ENCODE measurements around the gene LSS.

DNA sequence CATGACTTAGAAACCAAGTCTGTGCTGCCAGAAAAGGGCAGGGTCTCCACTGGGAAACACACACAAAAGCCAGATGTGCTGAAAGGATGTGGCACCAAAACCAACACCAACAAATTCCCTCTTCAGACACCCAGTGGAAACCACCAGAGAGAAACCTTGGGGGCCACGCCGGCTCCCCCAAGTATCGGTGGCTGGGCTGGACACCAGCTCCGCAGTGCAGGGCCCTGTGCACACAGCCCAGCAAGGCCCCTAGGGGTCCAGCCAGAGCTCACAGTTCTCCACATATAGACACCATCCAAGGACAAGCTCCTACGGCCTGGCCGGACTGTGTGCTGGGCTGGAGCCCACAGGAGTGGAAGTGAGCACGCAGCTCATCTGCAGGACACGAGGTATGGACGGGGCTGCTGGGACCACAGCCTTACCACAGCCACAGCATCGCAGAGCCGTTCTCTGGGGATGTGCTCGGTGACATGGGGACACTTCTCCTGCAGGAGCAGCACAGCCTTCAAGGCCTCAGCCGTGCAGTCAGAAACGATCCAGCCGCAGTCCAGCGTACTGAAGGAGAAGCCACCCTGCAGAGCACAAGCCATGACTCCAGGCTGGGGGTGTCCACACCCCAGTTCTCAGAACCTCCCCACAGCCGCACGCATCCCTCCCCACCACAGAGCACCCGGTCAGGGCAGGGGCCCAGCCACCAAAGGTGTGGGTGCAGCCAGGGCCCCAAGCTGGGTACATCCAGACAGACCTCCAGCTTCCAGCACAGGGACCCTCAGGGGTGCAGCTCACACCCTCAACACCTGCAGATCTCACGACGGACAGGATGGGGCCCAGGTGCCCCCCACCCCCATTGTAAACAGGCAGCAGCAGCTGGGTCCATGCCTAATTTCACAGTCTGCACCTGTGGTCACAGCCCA is 21.3 kb downstream of the LSS start:
- TF ChIP-seq, protein P1, sequence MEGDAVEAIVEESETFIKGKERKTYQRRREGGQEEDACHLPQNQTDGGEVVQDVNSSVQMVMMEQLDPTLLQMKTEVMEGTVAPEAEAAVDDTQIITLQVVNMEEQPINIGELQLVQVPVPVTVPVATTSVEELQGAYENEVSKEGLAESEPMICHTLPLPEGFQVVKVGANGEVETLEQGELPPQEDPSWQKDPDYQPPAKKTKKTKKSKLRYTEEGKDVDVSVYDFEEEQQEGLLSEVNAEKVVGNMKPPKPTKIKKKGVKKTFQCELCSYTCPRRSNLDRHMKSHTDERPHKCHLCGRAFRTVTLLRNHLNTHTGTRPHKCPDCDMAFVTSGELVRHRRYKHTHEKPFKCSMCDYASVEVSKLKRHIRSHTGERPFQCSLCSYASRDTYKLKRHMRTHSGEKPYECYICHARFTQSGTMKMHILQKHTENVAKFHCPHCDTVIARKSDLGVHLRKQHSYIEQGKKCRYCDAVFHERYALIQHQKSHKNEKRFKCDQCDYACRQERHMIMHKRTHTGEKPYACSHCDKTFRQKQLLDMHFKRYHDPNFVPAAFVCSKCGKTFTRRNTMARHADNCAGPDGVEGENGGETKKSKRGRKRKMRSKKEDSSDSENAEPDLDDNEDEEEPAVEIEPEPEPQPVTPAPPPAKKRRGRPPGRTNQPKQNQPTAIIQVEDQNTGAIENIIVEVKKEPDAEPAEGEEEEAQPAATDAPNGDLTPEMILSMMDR (IDR thresholded peaks at IDR 0.05; ENCODE audit: low read depth, low read length) = no peak
- no peak for TF ChIP-seq POLR2A (IDR thresholded peaks at IDR 0.05; ENCODE audit: extremely low read depth, insufficient read length)

Data from NB4 (cell line).